HEK293 (cell line): ENCODE measurements around the gene HEBP1.

Source experiments
- CTCF ChIA-PET: fragments of 350-600 bp; formaldehyde crosslinking; extraction: SDS; loops from one replicate; lab custom pipeline; 2021; ENCODE audit warnings: antibody characterized with exemption; lab: Yijun Ruan, JAX
- POLR2A ChIA-PET: fragments of 300-600 bp; formaldehyde crosslinking; extraction: SDS; loops from one replicate; lab custom pipeline; 2020; ENCODE audit warnings: antibody characterized with exemption, inconsistent platforms; lab: Yijun Ruan, JAX
- H3K27ac ChIP-seq: fragments of 200-500 bp; sonication (Bioruptor generic); 2 replicates; pipeline ENCODE4 v1.5.1; 2014; ENCODE audit warnings: low read depth, low read length, control low read depth, inconsistent platforms; ENCODE audit errors: extremely low read depth
- H3K36me3 ChIP-seq, 2 experiments: fragments of 200-500 bp in 1 of 2; sonication (Bioruptor generic) in 1 of 2; 1 replicate in 1 of 2; 2 replicates in 1 of 2; pipeline ENCODE4 v1.5.1; 2014 to 2017; ENCODE audit warnings: inconsistent platforms in 2 of 2, low read length in 2 of 2; ENCODE audit not compliant: control insufficient read depth in 2 of 2, insufficient read depth in 1 of 2
- H3K4me1 ChIP-seq: fragments of 200-500 bp; sonication (Bioruptor generic); 2 replicates; pipeline ENCODE4 v1.5.1; 2014; ENCODE audit warnings: mild to moderate bottlenecking, low read length, inconsistent platforms; ENCODE audit not compliant: control insufficient read depth, insufficient read depth
- H3K4me3 ChIP-seq: 2 replicates; pipeline ENCODE4 v1.5.1; 2011; ENCODE audit warnings: low read depth, mild to moderate bottlenecking, control low read depth, low read length, moderate library complexity
- H3K9me3 ChIP-seq: fragments of 200-500 bp; sonication (Bioruptor generic); 2 replicates; pipeline ENCODE4 v1.5.1; 2014; ENCODE audit warnings: low read depth, low read length, inconsistent platforms; ENCODE audit not compliant: control insufficient read depth, insufficient read depth
- GLI2 ChIP-seq: fragments of 450-650 bp; formaldehyde crosslinking; IDR thresholded peaks from 2 replicates; pipeline ENCODE4; 2017; ENCODE audit warnings: missing biosample characterization, missing genetic modification characterization, low read depth, borderline replicate concordance
- KLF1 ChIP-seq: fragments of 450-650 bp; formaldehyde crosslinking; IDR thresholded peaks from 2 replicates; pipeline ENCODE4 v1.5.1; 2016; ENCODE audit warnings: missing biosample characterization, missing genetic modification characterization
- OSR2 ChIP-seq: fragments of 450-650 bp; formaldehyde crosslinking; IDR thresholded peaks from 2 replicates; pipeline ENCODE4 v1.5.1; 2016; ENCODE audit warnings: missing biosample characterization, missing genetic modification characterization
- SCRT2 ChIP-seq: fragments of 450-650 bp; formaldehyde crosslinking; IDR thresholded peaks from 2 replicates; pipeline ENCODE4 v1.5.1; 2016; ENCODE audit warnings: missing biosample characterization, missing genetic modification characterization
- SETDB1 ChIP-seq: IDR thresholded peaks from one replicate; pipeline ENCODE4 v1.6.1; 2017; ENCODE audit warnings: mild to moderate bottlenecking, low read length, moderate library complexity, mixed read lengths; ENCODE audit not compliant: insufficient read length
- ZBTB20 ChIP-seq: fragments of 450-650 bp; formaldehyde crosslinking; IDR thresholded peaks from 2 replicates; pipeline ENCODE4 v1.5.1; 2016; ENCODE audit warnings: missing biosample characterization, missing genetic modification characterization
- ZNF146 ChIP-seq: fragments of 450-650 bp; formaldehyde crosslinking; IDR thresholded peaks from 2 replicates; pipeline ENCODE4 v1.5.1; 2016; ENCODE audit warnings: missing biosample characterization, missing genetic modification characterization
- ZNF274 ChIP-seq, 2 experiments: fragments of 200-500 bp in 1 of 2; fragments of 450-650 bp in 1 of 2; sonication (Bioruptor generic) in 1 of 2; formaldehyde crosslinking in 1 of 2; IDR thresholded peaks; 2 replicates each; pipeline versions ENCODE4 v1.5.1 to v1.6.1; 2014 to 2016; ENCODE audit warnings: borderline replicate concordance in 1 of 2, inconsistent platforms in 1 of 2, low read length in 1 of 2, missing biosample characterization in 1 of 2, missing genetic modification characterization in 1 of 2
- ZNF366 ChIP-seq: fragments of 450-650 bp; formaldehyde crosslinking; conservative IDR thresholded peaks from 2 replicates; pipeline ENCODE4 v1.5.1; 2016; ENCODE audit warnings: missing biosample characterization, missing genetic modification characterization
- ZNF473 ChIP-seq: fragments of 450-650 bp; formaldehyde crosslinking; IDR thresholded peaks from 2 replicates; pipeline ENCODE4 v1.5.1; 2017; ENCODE audit warnings: missing biosample characterization, missing genetic modification characterization
- ZNF561 ChIP-seq: fragments of 450-650 bp; IDR thresholded peaks from 2 replicates; pipeline ENCODE4 v1.5.1; 2018; ENCODE audit warnings: missing biosample characterization, missing genetic modification characterization, borderline replicate concordance
- ZNF571 ChIP-seq: fragments of 450-650 bp; formaldehyde crosslinking; IDR thresholded peaks from 2 replicates; pipeline ENCODE4 v1.5.0; 2017; ENCODE audit warnings: missing biosample characterization, missing genetic modification characterization
- ZNF626 ChIP-seq: fragments of 450-650 bp; sonication (Bioruptor Pico); formaldehyde crosslinking; IDR thresholded peaks from 2 replicates; pipeline ENCODE4 v1.5.1; 2018; ENCODE audit warnings: missing biosample characterization, missing genetic modification characterization, inconsistent platforms
- ZNF654 ChIP-seq: fragments of 450-650 bp; formaldehyde crosslinking; IDR thresholded peaks from 2 replicates; pipeline ENCODE4 v1.5.1; 2016; ENCODE audit warnings: low read depth, missing biosample characterization, missing genetic modification characterization
- ZNF677 ChIP-seq: fragments of 450-650 bp; IDR thresholded peaks from 2 replicates; pipeline ENCODE4 v1.5.0; 2018; ENCODE audit warnings: missing biosample characterization, mild to moderate bottlenecking, missing genetic modification characterization, moderate library complexity
- ZNF701 ChIP-seq: fragments of 450-650 bp; formaldehyde crosslinking; IDR thresholded peaks from 2 replicates; pipeline ENCODE4 v1.5.1; 2016; ENCODE audit warnings: missing biosample characterization, missing genetic modification characterization
- TF ChIP-seq, protein P1 (sequence below): fragments of 450-650 bp; formaldehyde crosslinking; conservative IDR thresholded peaks from 2 replicates; pipeline ENCODE4 v1.5.1; 2016; ENCODE audit warnings: low read depth, missing biosample characterization, missing genetic modification characterization
- TF ChIP-seq, protein P2 (sequence below): fragments of 450-650 bp; formaldehyde crosslinking; IDR thresholded peaks from 2 replicates; pipeline ENCODE4 v1.5.1; 2017; ENCODE audit warnings: missing biosample characterization, missing genetic modification characterization
- TF ChIP-seq, protein P3 (sequence below): fragments of 450-650 bp; formaldehyde crosslinking; IDR thresholded peaks from 2 replicates; pipeline ENCODE4 v1.5.1; 2016; ENCODE audit warnings: missing biosample characterization, missing genetic modification characterization
- TF ChIP-seq, protein P4 (sequence below): fragments of 450-650 bp; formaldehyde crosslinking; IDR thresholded peaks from 2 replicates; pipeline ENCODE4 v1.5.1; 2016; ENCODE audit warnings: missing biosample characterization, missing genetic modification characterization
- TF ChIP-seq, protein P5 (sequence below): fragments of 450-650 bp; formaldehyde crosslinking; IDR thresholded peaks from 2 replicates; pipeline ENCODE4 v1.5.1; 2016; ENCODE audit warnings: missing biosample characterization, missing genetic modification characterization, borderline replicate concordance
- TF ChIP-seq, protein P6 (sequence below): fragments of 450-650 bp; formaldehyde crosslinking; IDR thresholded peaks from 2 replicates; pipeline ENCODE4 v1.5.1; 2016; ENCODE audit warnings: missing biosample characterization, missing genetic modification characterization

The HEBP1 gene

DNA sequence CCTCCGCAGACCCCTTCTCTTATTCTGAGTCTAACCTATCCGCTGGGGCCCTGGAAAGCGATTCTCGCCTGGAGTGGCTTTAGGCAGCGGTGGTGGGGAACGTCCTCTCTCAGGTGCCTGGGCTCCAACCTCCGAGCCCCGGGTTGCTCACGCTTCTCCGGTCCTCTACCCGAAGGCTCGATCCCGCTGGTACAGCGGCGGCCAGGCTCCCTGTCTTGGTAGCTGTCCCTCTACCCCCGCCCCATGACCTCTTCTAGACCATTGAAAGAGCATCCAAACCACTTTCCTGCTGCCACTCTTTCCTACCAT lies 505 bp upstream of the HEBP1 start (continued):
- TF ChIP-seq, protein P1, sequence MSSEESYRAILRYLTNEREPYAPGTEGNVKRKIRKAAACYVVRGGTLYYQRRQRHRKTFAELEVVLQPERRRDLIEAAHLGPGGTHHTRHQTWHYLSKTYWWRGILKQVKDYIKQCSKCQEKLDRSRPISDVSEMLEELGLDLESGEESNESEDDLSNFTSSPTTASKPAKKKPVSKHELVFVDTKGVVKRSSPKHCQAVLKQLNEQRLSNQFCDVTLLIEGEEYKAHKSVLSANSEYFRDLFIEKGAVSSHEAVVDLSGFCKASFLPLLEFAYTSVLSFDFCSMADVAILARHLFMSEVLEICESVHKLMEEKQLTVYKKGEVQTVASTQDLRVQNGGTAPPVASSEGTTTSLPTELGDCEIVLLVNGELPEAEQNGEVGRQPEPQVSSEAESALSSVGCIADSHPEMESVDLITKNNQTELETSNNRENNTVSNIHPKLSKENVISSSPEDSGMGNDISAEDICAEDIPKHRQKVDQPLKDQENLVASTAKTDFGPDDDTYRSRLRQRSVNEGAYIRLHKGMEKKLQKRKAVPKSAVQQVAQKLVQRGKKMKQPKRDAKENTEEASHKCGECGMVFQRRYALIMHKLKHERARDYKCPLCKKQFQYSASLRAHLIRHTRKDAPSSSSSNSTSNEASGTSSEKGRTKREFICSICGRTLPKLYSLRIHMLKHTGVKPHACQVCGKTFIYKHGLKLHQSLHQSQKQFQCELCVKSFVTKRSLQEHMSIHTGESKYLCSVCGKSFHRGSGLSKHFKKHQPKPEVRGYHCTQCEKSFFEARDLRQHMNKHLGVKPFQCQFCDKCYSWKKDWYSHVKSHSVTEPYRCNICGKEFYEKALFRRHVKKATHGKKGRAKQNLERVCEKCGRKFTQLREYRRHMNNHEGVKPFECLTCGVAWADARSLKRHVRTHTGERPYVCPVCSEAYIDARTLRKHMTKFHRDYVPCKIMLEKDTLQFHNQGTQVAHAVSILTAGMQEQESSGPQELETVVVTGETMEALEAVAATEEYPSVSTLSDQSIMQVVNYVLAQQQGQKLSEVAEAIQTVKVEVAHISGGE (tag by site-specific recombination), result 0 out of 2 replicates have a peak, but pooled peaks have one; percentile 12
- TF ChIP-seq ZNF677 (tag by site-specific recombination) (no peak), ZBTB20 (tag by site-specific recombination) (peak; percentile 78), ZNF366 (tag by site-specific recombination) (0 out of 2 replicates have a peak, but pooled peaks have one; percentile 29)

DNA sequence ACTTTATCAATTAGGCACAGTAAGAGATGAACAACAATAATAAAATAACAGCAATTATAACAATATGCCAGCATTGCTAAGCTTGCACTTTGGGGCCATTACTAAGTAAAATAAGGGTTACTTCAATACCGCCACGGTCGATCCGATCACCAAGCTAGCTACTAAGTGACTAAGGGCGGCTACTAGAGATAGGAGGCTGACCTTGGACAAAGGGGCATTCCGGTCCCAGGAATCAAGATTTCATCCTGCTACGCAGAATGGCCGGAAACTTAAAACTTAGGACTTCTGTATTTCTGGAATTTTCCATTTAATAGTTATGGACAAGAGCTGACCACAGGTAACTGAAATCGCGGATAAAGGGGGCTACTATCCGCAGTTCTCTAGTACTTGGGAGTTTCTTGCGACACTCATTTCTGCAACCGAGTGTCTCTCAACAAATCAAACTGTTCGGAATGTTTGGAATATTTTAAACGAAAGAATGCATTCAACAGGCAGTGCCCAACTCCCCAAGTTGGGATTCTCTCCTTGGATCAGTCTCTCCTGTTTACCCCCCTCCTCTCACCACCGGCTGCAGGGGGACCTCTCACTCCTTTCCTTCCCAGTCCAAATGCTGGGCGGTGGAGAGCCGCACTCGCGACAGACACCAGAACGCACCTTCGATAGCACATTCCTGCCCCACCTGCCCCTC lies 650 bp downstream of the HEBP1 start:
- POLR2A ChIA-PET, result no interaction called here
- peak overlapping the region; percentile 82 for H3K27ac ChIP-seq
- TF ChIP-seq, protein P2, sequence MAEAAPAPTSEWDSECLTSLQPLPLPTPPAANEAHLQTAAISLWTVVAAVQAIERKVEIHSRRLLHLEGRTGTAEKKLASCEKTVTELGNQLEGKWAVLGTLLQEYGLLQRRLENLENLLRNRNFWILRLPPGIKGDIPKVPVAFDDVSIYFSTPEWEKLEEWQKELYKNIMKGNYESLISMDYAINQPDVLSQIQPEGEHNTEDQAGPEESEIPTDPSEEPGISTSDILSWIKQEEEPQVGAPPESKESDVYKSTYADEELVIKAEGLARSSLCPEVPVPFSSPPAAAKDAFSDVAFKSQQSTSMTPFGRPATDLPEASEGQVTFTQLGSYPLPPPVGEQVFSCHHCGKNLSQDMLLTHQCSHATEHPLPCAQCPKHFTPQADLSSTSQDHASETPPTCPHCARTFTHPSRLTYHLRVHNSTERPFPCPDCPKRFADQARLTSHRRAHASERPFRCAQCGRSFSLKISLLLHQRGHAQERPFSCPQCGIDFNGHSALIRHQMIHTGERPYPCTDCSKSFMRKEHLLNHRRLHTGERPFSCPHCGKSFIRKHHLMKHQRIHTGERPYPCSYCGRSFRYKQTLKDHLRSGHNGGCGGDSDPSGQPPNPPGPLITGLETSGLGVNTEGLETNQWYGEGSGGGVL (tag by site-specific recombination), result peak; percentile 19; the same call in 1 of the 2 replicates
- TF ChIP-seq, protein P3, sequence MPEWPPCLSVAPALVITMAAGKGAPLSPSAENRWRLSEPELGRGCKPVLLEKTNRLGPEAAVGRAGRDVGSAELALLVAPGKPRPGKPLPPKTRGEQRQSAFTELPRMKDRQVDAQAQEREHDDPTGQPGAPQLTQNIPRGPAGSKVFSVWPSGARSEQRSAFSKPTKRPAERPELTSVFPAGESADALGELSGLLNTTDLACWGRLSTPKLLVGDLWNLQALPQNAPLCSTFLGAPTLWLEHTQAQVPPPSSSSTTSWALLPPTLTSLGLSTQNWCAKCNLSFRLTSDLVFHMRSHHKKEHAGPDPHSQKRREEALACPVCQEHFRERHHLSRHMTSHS, result no peak
- TF ChIP-seq ZNF571 (tag by site-specific recombination), result no peak
- TF ChIP-seq ZNF146 (tag by site-specific recombination), result no peak
- TF ChIP-seq ZNF473 (tag by site-specific recombination), result no peak
- no peak for TF ChIP-seq ZNF654 (tag by site-specific recombination)
- TF ChIP-seq, protein P4, sequence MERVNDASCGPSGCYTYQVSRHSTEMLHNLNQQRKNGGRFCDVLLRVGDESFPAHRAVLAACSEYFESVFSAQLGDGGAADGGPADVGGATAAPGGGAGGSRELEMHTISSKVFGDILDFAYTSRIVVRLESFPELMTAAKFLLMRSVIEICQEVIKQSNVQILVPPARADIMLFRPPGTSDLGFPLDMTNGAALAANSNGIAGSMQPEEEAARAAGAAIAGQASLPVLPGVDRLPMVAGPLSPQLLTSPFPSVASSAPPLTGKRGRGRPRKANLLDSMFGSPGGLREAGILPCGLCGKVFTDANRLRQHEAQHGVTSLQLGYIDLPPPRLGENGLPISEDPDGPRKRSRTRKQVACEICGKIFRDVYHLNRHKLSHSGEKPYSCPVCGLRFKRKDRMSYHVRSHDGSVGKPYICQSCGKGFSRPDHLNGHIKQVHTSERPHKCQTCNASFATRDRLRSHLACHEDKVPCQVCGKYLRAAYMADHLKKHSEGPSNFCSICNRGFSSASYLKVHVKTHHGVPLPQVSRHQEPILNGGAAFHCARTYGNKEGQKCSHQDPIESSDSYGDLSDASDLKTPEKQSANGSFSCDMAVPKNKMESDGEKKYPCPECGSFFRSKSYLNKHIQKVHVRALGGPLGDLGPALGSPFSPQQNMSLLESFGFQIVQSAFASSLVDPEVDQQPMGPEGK (tag by site-specific recombination), result no peak; the same call in 1 of the 2 replicates
- no peak for TF ChIP-seq ZNF701
- TF ChIP-seq ZNF561 (tag by site-specific recombination), result no peak
- TF ChIP-seq, protein P5, sequence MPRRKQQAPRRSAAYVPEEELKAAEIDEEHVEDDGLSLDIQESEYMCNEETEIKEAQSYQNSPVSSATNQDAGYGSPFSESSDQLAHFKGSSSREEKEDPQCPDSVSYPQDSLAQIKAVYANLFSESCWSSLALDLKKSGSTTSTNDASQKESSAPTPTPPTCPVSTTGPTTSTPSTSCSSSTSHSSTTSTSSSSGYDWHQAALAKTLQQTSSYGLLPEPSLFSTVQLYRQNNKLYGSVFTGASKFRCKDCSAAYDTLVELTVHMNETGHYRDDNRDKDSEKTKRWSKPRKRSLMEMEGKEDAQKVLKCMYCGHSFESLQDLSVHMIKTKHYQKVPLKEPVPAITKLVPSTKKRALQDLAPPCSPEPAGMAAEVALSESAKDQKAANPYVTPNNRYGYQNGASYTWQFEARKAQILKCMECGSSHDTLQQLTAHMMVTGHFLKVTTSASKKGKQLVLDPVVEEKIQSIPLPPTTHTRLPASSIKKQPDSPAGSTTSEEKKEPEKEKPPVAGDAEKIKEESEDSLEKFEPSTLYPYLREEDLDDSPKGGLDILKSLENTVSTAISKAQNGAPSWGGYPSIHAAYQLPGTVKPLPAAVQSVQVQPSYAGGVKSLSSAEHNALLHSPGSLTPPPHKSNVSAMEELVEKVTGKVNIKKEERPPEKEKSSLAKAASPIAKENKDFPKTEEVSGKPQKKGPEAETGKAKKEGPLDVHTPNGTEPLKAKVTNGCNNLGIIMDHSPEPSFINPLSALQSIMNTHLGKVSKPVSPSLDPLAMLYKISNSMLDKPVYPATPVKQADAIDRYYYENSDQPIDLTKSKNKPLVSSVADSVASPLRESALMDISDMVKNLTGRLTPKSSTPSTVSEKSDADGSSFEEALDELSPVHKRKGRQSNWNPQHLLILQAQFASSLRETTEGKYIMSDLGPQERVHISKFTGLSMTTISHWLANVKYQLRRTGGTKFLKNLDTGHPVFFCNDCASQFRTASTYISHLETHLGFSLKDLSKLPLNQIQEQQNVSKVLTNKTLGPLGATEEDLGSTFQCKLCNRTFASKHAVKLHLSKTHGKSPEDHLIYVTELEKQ (tag by site-specific recombination), result no peak
- peak; percentile 78 for TF ChIP-seq SCRT2 (tag by site-specific recombination)
- TF ChIP-seq, protein P6, sequence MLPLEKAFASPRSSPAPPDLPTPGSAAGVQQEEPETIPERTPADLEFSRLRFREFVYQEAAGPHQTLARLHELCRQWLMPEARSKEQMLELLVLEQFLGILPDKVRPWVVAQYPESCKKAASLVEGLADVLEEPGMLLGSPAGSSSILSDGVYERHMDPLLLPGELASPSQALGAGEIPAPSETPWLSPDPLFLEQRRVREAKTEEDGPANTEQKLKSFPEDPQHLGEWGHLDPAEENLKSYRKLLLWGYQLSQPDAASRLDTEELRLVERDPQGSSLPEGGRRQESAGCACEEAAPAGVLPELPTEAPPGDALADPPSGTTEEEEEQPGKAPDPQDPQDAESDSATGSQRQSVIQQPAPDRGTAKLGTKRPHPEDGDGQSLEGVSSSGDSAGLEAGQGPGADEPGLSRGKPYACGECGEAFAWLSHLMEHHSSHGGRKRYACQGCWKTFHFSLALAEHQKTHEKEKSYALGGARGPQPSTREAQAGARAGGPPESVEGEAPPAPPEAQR (tag by site-specific recombination), result no peak
- TF ChIP-seq OSR2 (tag by site-specific recombination), result no peak
- no peak for TF ChIP-seq GLI2 (tag by site-specific recombination)
- no peak for TF ChIP-seq KLF1 (tag by site-specific recombination)
- no peak for TF ChIP-seq ZNF274 (IDR thresholded peaks at IDR 0.05; ENCODE audit: low read length)
- TF ChIP-seq ZNF274 (tag by site-specific recombination; IDR thresholded peaks at IDR 0.05; ENCODE audit: borderline replicate concordance), result no peak
- no peak for TF ChIP-seq ZNF626 (tag by site-specific recombination)
- TF ChIP-seq SETDB1, result no peak

More for the DNA sequence above, 650 bp downstream of the HEBP1 start:
- CTCF ChIA-PET, result interaction anchor here (0.6 to 1.2 kb wide), 4 partner anchors 13 to 212 kb away, joined by 3 to 5 read pairs (median 3); no protein-coding TSS in a partner anchor
- Histone ChIP-seq H3K4me3 (peak overlapping the region; percentile 74), H3K36me3 (no peaks in the 10 kb centered on the region), H3K4me1 (peaks cover 6% of the 10 kb centered on the region), H3K9me3 (no peaks in the 10 kb centered on the region)
